SK-N-SH (cell line): ENCODE results near the gene LCN6. TPM values are rescaled to one million over a fixed set of nuclear protein-coding genes. Genes with fewer than 3 reads are reported as not detected.

Source experiments
- CTCF ChIA-PET: fragments of 300-600, 350-600 bp; formaldehyde crosslinking; extraction: SDS; loops from one replicate; lab custom pipeline; 2021; lab: Yijun Ruan, JAX
- POLR2A ChIA-PET: fragments of 350-600 bp; sonication (Branson Sonifier 250); formaldehyde crosslinking; extraction: SDS; loops from one replicate; lab custom pipeline; 2020; ENCODE audit warnings: antibody characterized with exemption, inconsistent platforms; lab: Yijun Ruan, JAX
- DNase-seq: peaks from one replicate; pipeline ENCODE4 v3.0.0; 2012
- H2AFZ ChIP-seq: fragments of 200-600 bp; sonication (generic); 2 replicates; pipeline ENCODE4 v1.8.1; 2016; ENCODE audit warnings: antibody characterized with exemption, mild to moderate bottlenecking, low read depth
- H3F3A ChIP-seq: fragments of 200-600 bp; sonication (generic); replicated peaks from 2 replicates; pipeline ENCODE3; 2016; ENCODE audit warnings: antibody characterized with exemption, mild to moderate bottlenecking; ENCODE audit not compliant: insufficient read depth
- H3K27ac ChIP-seq, 2 experiments: fragments of 200-500 bp in 1 of 2; fragments of 200-600 bp in 1 of 2; sonication (Bioruptor generic) in 1 of 2; sonication (generic), shearing (Covaris generic) in 1 of 2; 2 replicates each; pipeline versions ENCODE4 v1.5.1 to v1.6.1; 2014 to 2016; ENCODE audit warnings: low read depth in 2 of 2, inconsistent platforms in 1 of 2, low read length in 1 of 2, mild to moderate bottlenecking in 1 of 2, mixed read lengths in 1 of 2
- H3K27me3 ChIP-seq: fragments of 200-600 bp; sonication (generic), shearing (Covaris generic); 2 replicates; pipeline ENCODE4 v1.6.1; 2016; ENCODE audit warnings: mixed run types; ENCODE audit not compliant: insufficient read depth
- H3K36me3 ChIP-seq, 2 experiments: fragments of 200-500 bp in 1 of 2; fragments of 200-600 bp in 1 of 2; sonication (Bioruptor generic) in 1 of 2; sonication (generic) in 1 of 2; replicated peaks in 1 of 2; 2 replicates each; pipeline versions ENCODE3 to v1.5.1; 2014 to 2016; ENCODE audit warnings: low read length in 1 of 2, mild to moderate bottlenecking in 1 of 2; ENCODE audit not compliant: insufficient read depth in 2 of 2, control insufficient read depth in 1 of 2
- H3K4me1 ChIP-seq, 2 experiments: fragments of 200-500 bp in 1 of 2; fragments of 200-600 bp in 1 of 2; sonication (Bioruptor generic) in 1 of 2; sonication (generic), shearing (Covaris generic) in 1 of 2; 2 replicates each; pipeline versions ENCODE4 v1.5.1 to v1.6.1; 2014 to 2016; ENCODE audit warnings: low read depth in 1 of 2, low read length in 1 of 2, mixed run types in 1 of 2; ENCODE audit not compliant: insufficient read depth in 2 of 2, control insufficient read depth in 1 of 2
- H3K4me2 ChIP-seq: fragments of 200-600 bp; sonication (generic), shearing (Covaris generic); 2 replicates; pipeline ENCODE4 v1.6.1; 2017; ENCODE audit warnings: mixed run types
- H3K4me3 ChIP-seq, 2 experiments: fragments of 200-500 bp in 1 of 2; fragments of 200-600 bp in 1 of 2; sonication (Bioruptor generic) in 1 of 2; sonication (generic), shearing (Covaris generic) in 1 of 2; 2 replicates each; pipeline versions ENCODE4 v1.5.1 to v1.8.1; 2014 to 2016; ENCODE audit warnings: low read depth in 2 of 2, inconsistent platforms in 1 of 2, low read length in 1 of 2, mild to moderate bottlenecking in 1 of 2, mixed read lengths in 1 of 2, moderate library complexity in 1 of 2
- H3K79me2 ChIP-seq: fragments of 200-600 bp; sonication (generic); 2 replicates; pipeline ENCODE4 v1.8.1; 2017; ENCODE audit warnings: mild to moderate bottlenecking; ENCODE audit not compliant: insufficient read depth
- H3K9ac ChIP-seq: fragments of 200-600 bp; sonication (generic); 2 replicates; pipeline ENCODE4 v1.6.1; 2017; ENCODE audit warnings: mixed run types
- H3K9me2 ChIP-seq: fragments of 200-600 bp; sonication (generic); 2 replicates; pipeline ENCODE4 v1.6.1; 2017; ENCODE audit warnings: mixed run types
- H3K9me3 ChIP-seq: fragments of 200-600 bp; sonication (generic); 2 replicates; pipeline ENCODE4 v1.6.1; 2017; ENCODE audit warnings: mixed run types, mild to moderate bottlenecking, moderate library complexity
- H4K20me1 ChIP-seq: fragments of 200-600 bp; sonication (generic); 2 replicates; pipeline ENCODE4 v1.6.1; 2017; ENCODE audit warnings: mild to moderate bottlenecking, mixed run types; ENCODE audit not compliant: insufficient read depth
- CHD2 ChIP-seq: fragments of 150-350 bp; IDR thresholded peaks from 2 replicates; pipeline ENCODE4 v1.6.1; 2018; ENCODE audit warnings: low read length; ENCODE audit not compliant: partially characterized antibody
- CTCF ChIP-seq: fragments of 200-600 bp; sonication (generic); IDR thresholded peaks from 2 replicates; pipeline ENCODE4 v1.6.1; 2017; ENCODE audit warnings: antibody characterized with exemption, mild to moderate bottlenecking, moderate library complexity
- ELF1 ChIP-seq: IDR thresholded peaks from 2 replicates; pipeline ENCODE4 v1.4.0; 2012
- EZH2phosphoT487 ChIP-seq: fragments of 200-600 bp; sonication (generic); IDR thresholded peaks from 2 replicates; pipeline ENCODE4 v1.6.1; 2017; ENCODE audit warnings: low read depth, mixed run types, mild to moderate bottlenecking, antibody characterized with exemption, moderate library complexity, borderline replicate concordance
- FOXM1 ChIP-seq: IDR thresholded peaks from 2 replicates; pipeline ENCODE4 v1.4.0; 2012; ENCODE audit warnings: low read depth, mild to moderate bottlenecking
- JUND ChIP-seq: IDR thresholded peaks from 2 replicates; pipeline ENCODE4 v1.4.0; 2012
- MEF2A ChIP-seq: IDR thresholded peaks from 2 replicates; pipeline ENCODE4 v1.4.0; 2012; ENCODE audit warnings: low read depth, borderline replicate concordance
- POLR2AphosphoS5 ChIP-seq: IDR thresholded peaks from 2 replicates; pipeline ENCODE4 v1.6.1; 2012; ENCODE audit warnings: low read depth, low read length
- RAD21 ChIP-seq: IDR thresholded peaks from 2 replicates; pipeline ENCODE4 v1.6.1; 2012; ENCODE audit warnings: mild to moderate bottlenecking, low read length
- RCOR1 ChIP-seq: fragments of 150-350 bp; IDR thresholded peaks from 2 replicates; pipeline ENCODE4 v1.6.1; 2017; ENCODE audit warnings: antibody characterized with exemption, low read length
- TEAD4 ChIP-seq: IDR thresholded peaks from 2 replicates; pipeline ENCODE4 v1.4.0; 2012; ENCODE audit warnings: mild to moderate bottlenecking, borderline replicate concordance; ENCODE audit not compliant: insufficient read depth
- USF1 ChIP-seq: IDR thresholded peaks from 2 replicates; pipeline ENCODE4 v1.4.0; 2012; ENCODE audit warnings: low read depth, borderline replicate concordance
- USF2 ChIP-seq: fragments of 150-350 bp; IDR thresholded peaks from 2 replicates; pipeline ENCODE4 v1.6.1; 2017; ENCODE audit warnings: antibody characterized with exemption, low read length, low read depth, borderline replicate concordance
- WGBS: methylation state at CpG from one replicate; pipeline ENCODE4 v1.1.6; 2017; ENCODE audit warnings: low lambda C conversion rate; 5-methylcytosine and 5-hydroxymethylcytosine counted together
- polyA plus RNA-seq, 3 experiments: library from polyadenylated mRNA; depleted of rRNA; stranded (reverse); fragments of >200 nt; gene quantifications; 2 replicates each; pipeline ENCODE4 v1.2.3, GENCODE V29; 2012

Gene LCN6
- polyA plus RNA-seq, 1 of the 3 experiments (the other 2 are of a cell fraction), result not detected

GRCh38 chr9:136773386-136774044 is 25.2 kb upstream of the LCN6 start:
- POLR2A ChIA-PET, result no interaction called here
- no peak overlapping the region for H3K27ac ChIP-seq
- no peaks in the 10 kb centered on the region for H3K79me2 ChIP-seq
- TF ChIP-seq FOXM1 (no peak), USF1 (peak; percentile 93), USF2 (peak; percentile 32; the same call in 1 of the 2 replicates), RAD21 (no peak), MEF2A (no peak), POLR2AphosphoS5 (no peak), CTCF (no peak), TEAD4 (no peak), RCOR1 (no peak), EZH2phosphoT487 (no peak)
- TF ChIP-seq, all 33 proteins: peak for 2
- no peak overlapping the region for H3K4me3 ChIP-seq
- 45% methylated on average over 6 of the region's 7 CpGs for WGBS
- H4K20me1 ChIP-seq, result no peaks in the 10 kb centered on the region
- CTCF ChIA-PET, result interaction anchor here (0.6 to 8.8 kb wide), 4 partner anchors 12 to 649 kb away, joined by 3 to 57 read pairs (median 3); no protein-coding TSS in a partner anchor
- no peaks in the 10 kb centered on the region for H3K9me3 ChIP-seq
- H3K4me1 ChIP-seq, result peaks cover 0 to 3% of the 10 kb centered on the region in 2 experiments; a peak in 1 of 4 replicates
- no peak overlapping the region for H3K9ac ChIP-seq
- no peaks in the 10 kb centered on the region for H3K36me3 ChIP-seq
- no peak overlapping the region for H3K4me2 ChIP-seq
- peaks cover 2% of the 10 kb centered on the region for H3F3A ChIP-seq
- DNase-seq, result peak; percentile 76
- H2AFZ ChIP-seq, result no peak overlapping the region
- H3K27me3 ChIP-seq, result peaks cover 11% of the 10 kb centered on the region
- no peaks in the 10 kb centered on the region for H3K9me2 ChIP-seq

GRCh38 chr9:136771907-136772415 is 23.6 kb upstream of the LCN6 start:
- Histone ChIP-seq H3K9me3 (no peaks in the 10 kb centered on the region), H3K36me3 (no peaks in the 10 kb centered on the region), H4K20me1 (no peaks in the 10 kb centered on the region), H2AFZ (no peak overlapping the region), H3K79me2 (no peaks in the 10 kb centered on the region), H3K4me2 (no peak overlapping the region), H3K4me3 (no peak overlapping the region), H3K4me1 (peaks cover 0 to 3% of the 10 kb centered on the region in 2 experiments; a peak in 1 of 4 replicates), H3K27ac (no peak overlapping the region), H3K9ac (no peak overlapping the region), H3K9me2 (no peaks in the 10 kb centered on the region), H3K27me3 (no peaks in the 10 kb centered on the region; the same call in 1 of the 2 replicates)
- POLR2A ChIA-PET, result no interaction called here
- no peak for DNase-seq
- WGBS, result 85% methylated on average over 3 of the region's 3 CpGs
- TF ChIP-seq CHD2 (no peak), POLR2AphosphoS5 (no peak), MEF2A (no peak), JUND (no peak), ELF1 (no peak)
- TF ChIP-seq, all 33 proteins: peak for 0
- CTCF ChIA-PET, result interaction anchor here (0.6 to 8.8 kb wide), 6 partner anchors 12 to 507 kb away, joined by 3 to 57 read pairs (median 3); partner anchors contain the start of gene LCN8
- H3F3A ChIP-seq, result peaks cover 2% of the 10 kb centered on the region
